Upper lobe of left lung (tissue), 4 donors: Measurements from ENCODE around the gene AMPD3.

ENCODE experiments used
- EP300 ChIP-seq, 4 donors: sonication (generic); formaldehyde crosslinking; IDR thresholded peaks; one replicate each; pipeline ENCODE4 v1.5.1; 2017; ENCODE audit warnings: antibody characterized with exemption in 4 of 4, control low read depth in 2 of 4
- POLR2A ChIP-seq, 4 donors: fragments of 450-650 bp; IDR thresholded peaks; one replicate each; pipeline ENCODE4 v1.5.1; 2016 to 2017; ENCODE audit warnings: antibody characterized with exemption in 4 of 4, mild to moderate bottlenecking in 2 of 4
- TF ChIP-seq, protein P1 (sequence below), 6 experiments: fragments of 450-650 bp in 4 of 6; fragments of 200-600 bp in 2 of 6; sonication (generic) in 2 of 6; IDR thresholded peaks; one replicate each; pipeline ENCODE4 v1.5.1; 2016 to 2019; ENCODE audit warnings: antibody characterized with exemption in 6 of 6

DNA sequence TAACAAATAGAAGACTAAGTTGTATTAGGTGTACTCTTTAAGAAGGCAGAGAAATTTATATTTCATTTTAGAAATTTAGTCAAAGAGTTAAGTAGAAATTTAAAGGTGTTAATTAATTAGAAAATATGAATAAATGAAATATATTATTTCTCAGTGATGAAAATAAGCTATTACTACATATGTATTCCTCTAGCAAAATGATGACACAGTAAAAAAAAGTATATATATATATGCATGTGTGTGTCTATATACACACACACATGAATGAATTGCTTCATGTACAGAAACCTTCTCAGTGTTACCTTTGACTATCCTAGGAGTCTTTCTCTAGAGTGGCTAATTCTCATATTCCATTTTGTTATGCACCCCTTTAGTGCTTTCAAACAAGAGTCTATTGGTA lies 78.3 kb downstream of the AMPD3 start:
- TF ChIP-seq, protein P1, sequence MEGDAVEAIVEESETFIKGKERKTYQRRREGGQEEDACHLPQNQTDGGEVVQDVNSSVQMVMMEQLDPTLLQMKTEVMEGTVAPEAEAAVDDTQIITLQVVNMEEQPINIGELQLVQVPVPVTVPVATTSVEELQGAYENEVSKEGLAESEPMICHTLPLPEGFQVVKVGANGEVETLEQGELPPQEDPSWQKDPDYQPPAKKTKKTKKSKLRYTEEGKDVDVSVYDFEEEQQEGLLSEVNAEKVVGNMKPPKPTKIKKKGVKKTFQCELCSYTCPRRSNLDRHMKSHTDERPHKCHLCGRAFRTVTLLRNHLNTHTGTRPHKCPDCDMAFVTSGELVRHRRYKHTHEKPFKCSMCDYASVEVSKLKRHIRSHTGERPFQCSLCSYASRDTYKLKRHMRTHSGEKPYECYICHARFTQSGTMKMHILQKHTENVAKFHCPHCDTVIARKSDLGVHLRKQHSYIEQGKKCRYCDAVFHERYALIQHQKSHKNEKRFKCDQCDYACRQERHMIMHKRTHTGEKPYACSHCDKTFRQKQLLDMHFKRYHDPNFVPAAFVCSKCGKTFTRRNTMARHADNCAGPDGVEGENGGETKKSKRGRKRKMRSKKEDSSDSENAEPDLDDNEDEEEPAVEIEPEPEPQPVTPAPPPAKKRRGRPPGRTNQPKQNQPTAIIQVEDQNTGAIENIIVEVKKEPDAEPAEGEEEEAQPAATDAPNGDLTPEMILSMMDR (IDR thresholded peaks at IDR 0.05), result no peak
- TF ChIP-seq POLR2A (IDR thresholded peaks at IDR 0.05), result no peak
- no peak for TF ChIP-seq EP300 (IDR thresholded peaks at IDR 0.05)
